Gastrocnemius medialis (tissue), 4 donors: ENCODE measurements around the gene SEMA7A. TPM values are rescaled to one million over a fixed set of nuclear protein-coding genes. Genes with fewer than 3 reads are reported as not detected.

Experiments
- ATAC-seq, 2 donors: fragments of 150-250 bp; one replicate each; pipeline ENCODE4 v1.9.1; 2016
- DNase-seq, 2 donors: peaks; one replicate each; pipeline ENCODE4 v3.0.0-alpha.2; 2019
- H3K27ac ChIP-seq, 4 donors: fragments of 200-600 bp; sonication (generic); 1 replicate in 1 of 4; 2 replicates in 3 of 4; pipeline ENCODE4 v1.5.1; 2016 to 2018; ENCODE audit warnings: mild to moderate bottlenecking in 2 of 4, moderate library complexity in 1 of 4
- H3K27me3 ChIP-seq, 3 donors: fragments of 200-600 bp; sonication (generic) in 2 of 3; 1 replicate in 1 of 3; 2 replicates in 2 of 3; pipeline versions ENCODE4 v1.5.1 to v1.6.0; 2016 to 2019; ENCODE audit warnings: mild to moderate bottlenecking in 1 of 3, moderate library complexity in 1 of 3
- H3K36me3 ChIP-seq, 2 donors: fragments of 200-600 bp; sonication (generic) in 1 of 2; one replicate each; pipeline ENCODE4 v1.5.1; 2017 to 2018
- H3K4me1 ChIP-seq, 2 donors: fragments of 200-600 bp; sonication (generic) in 1 of 2; one replicate each; pipeline ENCODE4 v1.5.1; 2016 to 2017; ENCODE audit warnings: mild to moderate bottlenecking in 2 of 2
- H3K4me3 ChIP-seq, 4 donors: fragments of 200-600 bp; sonication (generic) in 3 of 4; 1 replicate in 1 of 4; 2 replicates in 3 of 4; pipeline ENCODE4 v1.5.1; 2016 to 2019; ENCODE audit warnings: mild to moderate bottlenecking in 2 of 4
- H3K9me3 ChIP-seq, 3 donors: fragments of 200-600 bp; sonication (generic) in 2 of 3; 1 replicate in 1 of 3; 2 replicates in 2 of 3; pipeline ENCODE4 v1.5.1; 2016 to 2019
- CTCF ChIP-seq, 5 experiments: fragments of 450-650 bp in 3 of 5; fragments of 200-600 bp in 2 of 5; sonication (generic) in 2 of 5; IDR thresholded peaks in 4 of 5; conservative IDR thresholded peaks in 1 of 5; 1 replicate in 4 of 5; 2 replicates in 1 of 5; pipeline ENCODE4 v1.5.1; 2016 to 2019; ENCODE audit warnings: antibody characterized with exemption in 5 of 5, mild to moderate bottlenecking in 3 of 5, moderate library complexity in 3 of 5
- POLR2A ChIP-seq, 2 donors: fragments of 450-650 bp; IDR thresholded peaks; one replicate each; pipeline ENCODE4 v1.6.1; 2017; ENCODE audit warnings: antibody characterized with exemption in 2 of 2, mild to moderate bottlenecking in 2 of 2, moderate library complexity in 2 of 2
- in situ Hi-C, 4 donors: fragments of 200-750 bp; cut with MboI; loops; one replicate each; pipeline versions ENCODE4 v1.15.0 to v1.8.0; 2017; ENCODE audit warnings: low sequenced_read_pairs in 4 of 4
- intact Hi-C: fragments of 100-400 bp; cut with DNase I; formaldehyde crosslinking; loops from one replicate; pipeline ENCODE4 v1.15.1; 2023; ENCODE audit warnings: low total_unique reads
- total RNA-seq, 4 donors: library from RNA; depleted of rRNA; stranded (reverse); fragments of >200 nt; gene quantifications; one replicate each; pipeline versions ENCODE4 v1.1.0 to v1.2.3, GENCODE V29; 2016

Gene SEMA7A
- total RNA-seq, 4 donors from 2014 or later: 0.51 to 2.7 (median 2.4) TPM

- TF ChIP-seq POLR2A (IDR thresholded peaks at IDR 0.05): no peak
- TF ChIP-seq CTCF (IDR thresholded peaks at IDR 0.05 in 4 of 5, conservative IDR thresholded peaks at IDR 0.05 in 1 of 5): no peak
- H3K9me3 ChIP-seq: no peaks in the 10 kb centered on the region
- no peak overlapping the region for H3K27ac ChIP-seq
- intact Hi-C loops: no loop called here
- DNase-seq: no peak
- H3K4me1 ChIP-seq: peaks cover 12% of the 10 kb centered on the region in 2 donors
- no peaks in the 10 kb centered on the region for H3K27me3 ChIP-seq
- in situ Hi-C loops: loop anchor here (5.0 to 25.0 kb wide), 5 partner anchors 56 to 381 kb away; no protein-coding TSS in a partner anchor
- no peak overlapping the region for H3K4me3 ChIP-seq
- no peak for ATAC-seq
- no peaks in the 10 kb centered on the region for H3K36me3 ChIP-seq
Observed at GRCh38 chr15:74381190-74381453, 52.6 kb downstream of the SEMA7A start.

GRCh38 chr15:74380361-74381189 lies 53.2 kb downstream of the SEMA7A start:
- in situ Hi-C loops: loop anchor here (5.0 to 25.0 kb wide), 5 partner anchors 57 to 382 kb away; no protein-coding TSS in a partner anchor

GRCh38 chr15:74378848-74379247 lies 54.9 kb downstream of the SEMA7A start:
- H3K27ac ChIP-seq: no peak overlapping the region
- H3K36me3 ChIP-seq: no peaks in the 10 kb centered on the region
- ATAC-seq (no peak), DNase-seq (no peak)
- H3K4me3 ChIP-seq: no peak overlapping the region
- no peaks in the 10 kb centered on the region for H3K9me3 ChIP-seq
- in situ Hi-C loops: loop anchor here in 3 of 4 donors (5.0 to 25.0 kb wide), 3 partner anchors 58 to 383 kb away; no protein-coding TSS in a partner anchor
- TF ChIP-seq CTCF (IDR thresholded peaks at IDR 0.05 in 4 of 5, conservative IDR thresholded peaks at IDR 0.05 in 1 of 5) (no peak), POLR2A (IDR thresholded peaks at IDR 0.05) (no peak)
- H3K27me3 ChIP-seq: no peaks in the 10 kb centered on the region
- peaks cover 6 to 13% of the 10 kb centered on the region in 2 donors for H3K4me1 ChIP-seq
- intact Hi-C loops: no loop called here

More at GRCh38 chr15:74380361-74381189, 53.2 kb downstream of the SEMA7A start:
- ATAC-seq (no peak), DNase-seq (no peak)
- Histone ChIP-seq H3K4me1 (peaks cover 6 to 12% of the 10 kb centered on the region in 2 donors), H3K4me3 (no peak overlapping the region), H3K36me3 (no peaks in the 10 kb centered on the region), H3K9me3 (no peaks in the 10 kb centered on the region), H3K27ac (no peak overlapping the region), H3K27me3 (no peaks in the 10 kb centered on the region)
- no peak for TF ChIP-seq CTCF (IDR thresholded peaks at IDR 0.05 in 4 of 5, conservative IDR thresholded peaks at IDR 0.05 in 1 of 5)
- TF ChIP-seq POLR2A (IDR thresholded peaks at IDR 0.05): no peak
- intact Hi-C loops: no loop called here

GRCh38 chr15:74377831-74378766 lies 55.7 kb downstream of the SEMA7A start:
- no peak for TF ChIP-seq POLR2A (IDR thresholded peaks at IDR 0.05)
- TF ChIP-seq CTCF (IDR thresholded peaks at IDR 0.05 in 4 of 5, conservative IDR thresholded peaks at IDR 0.05 in 1 of 5): no peak
- Histone ChIP-seq H3K4me3 (no peak overlapping the region), H3K27ac (no peak overlapping the region), H3K9me3 (no peaks in the 10 kb centered on the region), H3K27me3 (no peaks in the 10 kb centered on the region), H3K36me3 (no peaks in the 10 kb centered on the region), H3K4me1 (peaks cover 10 to 15% of the 10 kb centered on the region in 2 donors)
- in situ Hi-C loops (loop anchor here in 3 of 4 donors (5.0 to 25.0 kb wide), 3 partner anchors 59 to 384 kb away; no protein-coding TSS in a partner anchor), intact Hi-C loops (no loop called here)
- DNase-seq: no peak
- ATAC-seq: no peak
